GM21423 (cell line): ENCODE measurements around the gene C16orf46.

Experiments used
- ATAC-seq: cut with Tn5 transposase; IDR thresholded peaks from one replicate; pipeline ENCODE4 v1.9.1; 2021; ENCODE audit warnings: mild to moderate bottlenecking, moderate library complexity; ENCODE audit not compliant: unreplicated experiment

Gene C16orf46

GRCh38 chr16:81026429-81026828 lies 50.6 kb downstream of the C16orf46 start:
- ATAC-seq = no peak

GRCh38 chr16:81018496-81018895 lies 58.5 kb downstream of the C16orf46 start:
- no peak for ATAC-seq

GRCh38 chr16:81014672-81015071 lies 62.4 kb downstream of the C16orf46 start:
- ATAC-seq = no peak

DNA sequence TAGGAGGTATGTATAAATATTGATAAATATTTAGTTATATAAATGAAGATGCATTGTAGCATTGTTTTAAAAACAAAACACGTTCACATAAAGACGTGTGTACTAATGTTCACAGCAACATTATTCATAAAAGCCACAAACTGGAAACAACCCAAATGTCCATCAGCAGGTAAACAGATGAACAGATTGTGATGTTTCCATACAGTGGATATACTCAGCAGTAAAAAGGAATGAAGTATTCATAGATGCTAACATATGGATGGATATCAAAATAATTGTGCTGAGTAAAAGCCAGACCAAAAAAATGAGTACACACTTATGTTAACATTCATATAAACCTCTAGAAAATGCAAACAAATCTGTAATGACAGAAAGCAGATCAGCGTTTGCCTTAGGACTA lies 64.1 kb downstream of the C16orf46 start:
- ATAC-seq = no peak
